NCI-H2196 (cell line): Measurements from ENCODE around the gene ADAMTSL5.
"Not testable (repeated sequence)": the region's sequence is repeated elsewhere in the genome, so short reads cannot be mapped to it uniquely, and the experiment has no call there.

Source experiments
- DNase-seq: peaks from one replicate; lab custom pipeline; 2025; ENCODE audit not compliant: unreplicated experiment; lab: John Stamatoyannopoulos, UW

ADAMTSL5 gene

GRCh38 chr19:1481893-1482360, 30.9 kb downstream of the ADAMTSL5 start:
- DNase-seq = no peak

DNA sequence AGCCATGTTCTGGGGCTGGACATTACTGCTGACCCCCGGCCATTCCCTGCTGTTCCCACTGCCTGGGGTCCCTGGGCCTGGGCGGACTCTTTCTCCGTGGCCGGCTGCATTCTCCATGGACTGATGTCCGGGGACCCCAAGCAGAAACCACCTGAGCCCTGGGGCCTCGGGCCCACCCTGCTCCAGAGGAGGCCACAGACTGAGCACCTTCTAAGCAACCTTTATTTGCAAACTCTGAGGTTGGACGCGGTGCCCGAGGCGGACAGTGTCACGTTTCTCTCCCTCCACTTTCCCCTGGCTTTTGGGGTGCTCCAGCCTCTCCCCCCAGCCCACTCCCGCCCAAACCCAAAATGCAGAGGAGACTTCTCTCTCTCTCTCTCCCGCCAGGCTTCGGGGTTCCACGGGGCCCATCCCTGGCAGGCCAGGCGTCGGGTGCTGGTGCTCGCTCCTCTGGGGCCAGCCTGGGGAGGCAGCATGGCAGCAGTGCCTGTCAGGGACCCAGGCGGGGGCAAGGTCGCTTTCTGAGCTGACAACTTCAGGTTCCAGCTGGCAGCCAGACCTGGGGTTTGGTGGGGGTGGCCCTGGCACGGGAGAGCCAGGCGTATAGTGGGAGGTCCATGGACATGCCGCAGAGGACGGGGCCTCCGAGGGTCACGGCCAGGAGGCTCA, 31.5 kb downstream of the ADAMTSL5 start:
- no peak for DNase-seq

GRCh38 chr19:1478934-1479707, 33.7 kb downstream of the ADAMTSL5 start, which contains the start of gene C19orf25:
TSS of gene C19orf25 (minus strand) at chr19:1479215. CDS start at chr19:1478903, 312 bp downstream.
- peak; percentile 96 for DNase-seq

- not testable (repeated sequence) for DNase-seq
Observed at GRCh38 chr19:1477056-1477455, 35.8 kb downstream of the ADAMTSL5 start.

GRCh38 chr19:1475751-1476437, 36.9 kb downstream of the ADAMTSL5 start:
- DNase-seq = no peak

DNA sequence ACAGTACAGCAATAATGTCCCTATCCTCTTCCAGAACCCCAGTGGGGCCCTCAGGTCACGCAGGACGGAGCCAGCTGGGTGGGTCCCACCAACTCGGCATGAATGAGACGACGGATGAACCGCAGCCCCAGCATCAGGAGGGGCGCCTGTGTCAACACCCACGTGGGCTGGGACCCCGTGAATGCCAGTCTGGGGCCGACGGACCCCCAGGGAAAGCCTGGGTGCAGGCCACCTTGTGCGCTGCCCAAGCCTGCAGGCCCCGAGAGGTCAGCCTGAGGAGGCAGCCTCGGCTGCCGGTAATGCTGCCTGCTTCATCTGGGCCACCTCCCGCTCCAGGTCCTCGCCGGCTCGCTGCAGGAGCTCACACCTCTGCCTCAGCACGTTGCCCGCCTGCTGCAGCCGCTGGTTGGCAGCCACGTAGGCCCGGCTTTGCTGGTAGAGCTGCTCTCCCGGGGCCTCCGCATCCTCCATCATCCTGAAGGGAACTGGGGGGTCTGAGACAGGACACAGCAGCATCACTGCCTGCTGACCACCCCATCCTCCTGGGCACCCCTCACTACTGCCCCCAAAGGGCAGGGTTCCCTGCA, 38.0 kb downstream of the ADAMTSL5 start:
- DNase-seq = no peak

- no peak for DNase-seq
Observed at GRCh38 chr19:1474011-1474764, 38.6 kb downstream of the ADAMTSL5 start.

- DNase-seq = no peak
Observed at GRCh38 chr19:1473085-1473851, 39.6 kb downstream of the ADAMTSL5 start.

DNA sequence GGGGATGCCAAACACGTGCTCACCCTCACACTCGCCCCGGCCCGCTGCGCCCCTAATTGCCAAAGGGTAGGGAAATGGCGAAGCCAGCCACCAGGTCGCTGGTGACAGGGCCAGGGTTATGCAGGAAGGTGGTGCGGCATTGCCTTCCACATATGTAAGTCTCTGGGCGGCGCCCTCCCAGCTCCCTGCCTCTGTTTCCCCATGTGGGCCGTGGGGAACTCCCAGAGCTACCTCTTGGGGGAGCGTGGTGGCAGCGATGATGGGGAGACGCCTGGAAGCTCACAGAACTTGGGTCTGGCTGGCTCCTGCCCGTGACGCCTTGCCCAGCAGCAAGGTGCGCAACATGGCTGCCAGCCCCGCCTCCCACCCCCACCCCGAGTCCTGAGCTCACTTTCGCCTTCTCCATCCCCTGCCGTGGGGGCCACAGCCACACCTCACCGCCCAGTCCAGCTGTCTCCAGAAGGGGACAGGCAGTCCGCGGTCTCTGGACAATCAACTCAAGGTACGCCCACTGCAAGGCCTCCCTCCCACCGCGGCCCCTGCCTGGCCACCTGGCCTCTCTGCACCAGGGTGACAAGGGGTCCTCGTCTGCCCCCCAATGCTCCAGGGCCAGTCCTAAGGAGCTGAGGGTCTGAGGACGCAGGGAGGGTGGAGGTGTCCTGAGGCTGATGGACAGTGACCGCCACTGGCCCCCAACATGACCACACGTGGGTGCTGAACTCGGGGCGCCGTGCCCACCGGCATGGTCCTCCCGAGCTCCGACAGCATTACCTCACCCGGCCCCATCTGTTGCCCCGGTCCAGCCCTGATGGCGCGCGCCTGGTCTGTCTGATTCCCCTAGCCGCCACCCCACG, 40.4 kb downstream of the ADAMTSL5 start:
- DNase-seq = no peak

DNA sequence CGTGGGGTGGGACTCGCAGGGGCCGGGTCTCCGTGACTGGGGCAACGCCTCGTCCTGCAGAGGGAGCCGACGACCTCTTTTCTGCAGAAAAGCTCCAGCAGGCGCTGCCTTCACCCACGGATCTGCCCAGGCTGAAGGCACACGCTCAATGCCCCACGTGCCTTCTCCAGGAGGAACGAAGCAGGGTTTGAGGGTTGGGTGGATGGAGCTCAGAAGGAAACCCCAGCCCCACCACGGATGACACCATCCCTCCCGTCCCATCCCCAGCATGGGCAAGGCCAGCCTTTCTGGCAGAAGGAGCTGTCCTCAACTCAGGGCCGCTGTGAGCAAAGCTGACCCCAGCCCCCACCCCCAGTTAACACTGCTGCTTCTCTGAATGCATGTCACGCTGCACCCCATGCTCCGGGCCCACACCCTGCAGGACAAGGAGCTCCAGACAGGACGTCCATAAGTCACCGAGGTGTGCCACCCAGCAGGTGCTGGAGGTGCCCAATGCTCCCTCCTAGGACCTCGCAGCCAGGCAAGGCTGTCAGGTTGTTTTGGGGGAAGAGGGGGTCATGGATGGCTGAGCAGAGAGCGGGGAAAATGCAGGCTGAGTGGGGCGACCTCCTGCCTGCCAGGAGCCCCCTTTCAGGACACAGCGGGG, 41.2 kb downstream of the ADAMTSL5 start:
- no peak for DNase-seq

DNA sequence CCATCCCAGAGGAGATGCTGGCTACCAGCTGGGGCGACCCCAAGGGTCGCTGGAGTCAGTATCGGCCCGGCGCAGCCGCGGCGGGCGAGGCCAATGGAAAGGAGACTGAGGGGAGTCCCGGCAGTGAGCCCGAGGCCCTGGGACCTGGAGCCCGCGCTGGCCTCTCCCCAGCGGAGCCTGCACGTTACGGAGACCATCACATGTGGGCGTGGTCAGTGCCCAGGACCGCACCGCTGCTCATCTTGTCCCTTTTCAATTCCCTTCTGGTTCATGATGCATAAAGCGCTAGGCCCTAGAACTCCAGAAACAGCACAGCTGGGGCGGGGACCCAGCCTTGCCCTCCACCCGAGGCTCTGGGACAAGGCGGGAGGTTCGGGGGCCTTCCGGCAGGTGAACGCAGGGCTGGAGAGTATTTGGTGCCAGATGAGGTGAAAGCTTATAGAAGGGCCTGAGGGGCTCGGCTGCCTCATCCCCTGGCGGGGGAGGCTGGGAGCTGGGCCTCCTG, 41.8 kb downstream of the ADAMTSL5 start:
- peak; percentile 52 for DNase-seq

GRCh38 chr19:1470305-1471009, 42.4 kb downstream of the ADAMTSL5 start:
- DNase-seq = peak; percentile 68

GRCh38 chr19:1470055-1470304, 42.8 kb downstream of the ADAMTSL5 start:
- DNase-seq = no peak

GRCh38 chr19:1469255-1470054, 43.4 kb downstream of the ADAMTSL5 start:
- DNase-seq = no peak

DNA sequence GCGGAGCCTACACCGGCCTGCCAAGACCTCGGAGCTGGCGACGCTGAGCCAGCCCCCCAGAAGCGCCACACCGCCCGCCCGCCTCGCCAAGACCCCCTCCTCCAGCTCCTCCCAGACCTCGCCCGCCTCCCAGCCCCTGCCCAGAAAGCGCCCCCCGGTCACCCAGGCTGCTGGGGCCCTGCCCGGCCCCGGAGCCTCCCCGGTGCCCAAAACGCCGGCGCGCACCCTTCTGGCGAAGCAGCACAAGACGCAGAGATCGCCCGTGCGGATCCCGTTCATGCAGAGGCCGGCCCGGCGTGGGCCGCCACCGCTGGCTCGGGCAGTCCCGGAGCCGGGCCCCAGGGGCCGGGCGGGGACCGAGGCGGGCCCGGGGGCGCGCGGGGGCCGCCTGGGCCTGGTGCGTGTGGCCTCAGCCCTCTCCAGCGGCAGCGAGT, 44.0 kb downstream of the ADAMTSL5 start:
- DNase-seq = no peak

DNA sequence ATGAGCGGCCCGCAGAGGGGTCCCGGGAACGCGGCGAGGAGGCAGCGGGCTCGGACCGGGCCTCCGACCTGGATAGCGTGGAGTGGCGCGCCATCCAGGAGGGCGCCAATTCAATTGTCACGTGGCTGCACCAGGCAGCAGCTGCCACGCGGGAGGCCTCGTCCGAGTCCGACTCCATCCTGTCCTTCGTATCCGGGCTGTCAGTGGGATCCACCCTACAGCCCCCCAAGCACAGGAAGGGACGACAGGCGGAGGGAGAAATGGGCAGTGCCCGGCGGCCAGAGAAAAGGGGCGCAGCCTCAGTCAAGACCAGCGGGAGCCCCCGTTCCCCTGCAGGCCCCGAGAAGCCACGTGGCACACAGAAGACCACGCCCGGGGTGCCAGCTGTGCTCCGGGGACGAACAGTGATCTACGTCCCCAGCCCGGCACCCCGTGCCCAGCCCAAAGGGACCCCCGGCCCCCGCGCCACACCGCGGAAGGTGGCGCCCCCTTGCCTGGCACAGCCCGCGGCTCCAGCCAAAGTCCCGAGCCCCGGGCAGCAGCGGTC, 44.5 kb downstream of the ADAMTSL5 start:
- DNase-seq = no peak
